Fibroblast of lung (primary cell): Measurements from ENCODE around the gene OR2G3. TPM values are rescaled to one million over a fixed set of nuclear protein-coding genes. Genes with fewer than 3 reads are reported as not detected.

Experiments used
- DNase-seq, 2 donors: peaks; one replicate each; pipeline versions ENCODE4 v3.0.0 to v3.0.0-alpha.2; 2010; ENCODE audit warnings: low read depth in 2 of 2
- H2AFZ ChIP-seq: 2 replicates; pipeline ENCODE4 v1.5.1; 2012; ENCODE audit warnings: low read length, control low read depth, inconsistent platforms
- H3K27ac ChIP-seq: 2 replicates; pipeline ENCODE4 v1.5.1; 2011; ENCODE audit warnings: low read length, control low read depth; ENCODE audit not compliant: insufficient read depth
- H3K27me3 ChIP-seq: 2 replicates; pipeline ENCODE4 v1.5.1; 2011; ENCODE audit warnings: mild to moderate bottlenecking, low read length; ENCODE audit not compliant: control insufficient read depth, insufficient read depth
- H3K36me3 ChIP-seq: 2 replicates; pipeline ENCODE4 v1.5.1; 2011; ENCODE audit warnings: low read length; ENCODE audit not compliant: control insufficient read depth, insufficient read depth
- H3K4me1 ChIP-seq: 2 replicates; pipeline ENCODE4 v1.5.1; 2011; ENCODE audit warnings: low read length; ENCODE audit not compliant: control insufficient read depth, insufficient read depth; ENCODE audit errors: extremely low read depth
- H3K4me2 ChIP-seq: 2 replicates; pipeline ENCODE4 v1.5.1; 2011; ENCODE audit warnings: low read length, control low read depth; ENCODE audit not compliant: insufficient read depth; ENCODE audit errors: extremely low read depth
- H3K4me3 ChIP-seq, 4 experiments: fragments of 200-600 bp in 1 of 4; sonication (generic) in 1 of 4; replicated peaks in 1 of 4; 2 replicates each; pipeline ENCODE4 v1.5.1; 2011 to 2016; ENCODE audit warnings: low read length in 4 of 4, low read depth in 3 of 4, mild to moderate bottlenecking in 3 of 4, control low read depth in 2 of 4, inconsistent platforms in 1 of 4, mixed read lengths in 1 of 4; ENCODE audit not compliant: insufficient read depth in 1 of 4; ENCODE audit errors: control extremely low read depth in 1 of 4
- H3K79me2 ChIP-seq: 2 replicates; pipeline ENCODE4 v1.5.1; 2012; ENCODE audit warnings: mild to moderate bottlenecking, low read length, inconsistent platforms; ENCODE audit not compliant: control insufficient read depth, insufficient read depth
- H3K9ac ChIP-seq: 2 replicates; pipeline ENCODE4 v1.5.1; 2011; ENCODE audit warnings: mild to moderate bottlenecking, low read length, control low read depth; ENCODE audit not compliant: insufficient read depth
- H3K9me3 ChIP-seq: 2 replicates; pipeline ENCODE4 v1.5.1; 2012; ENCODE audit warnings: low read depth, low read length; ENCODE audit not compliant: control insufficient read depth, insufficient read depth
- H4K20me1 ChIP-seq: 2 replicates; pipeline ENCODE4 v1.5.1; 2011; ENCODE audit warnings: low read length; ENCODE audit not compliant: control insufficient read depth, insufficient read depth; ENCODE audit errors: extremely low read depth
- EZH2 ChIP-seq: IDR thresholded peaks from 2 replicates; pipeline ENCODE4 v1.5.1; 2012; ENCODE audit warnings: low read length, control low read depth, mild to moderate bottlenecking; ENCODE audit errors: missing control alignments
- polyA plus RNA-seq, 2 donors: library from polyadenylated mRNA; depleted of rRNA in 1 of 2; stranded (reverse) in 1 of 2; unstranded in 1 of 2; fragments of >200 nt; gene quantifications; 2 replicates each; pipeline ENCODE4 v1.2.1, GENCODE V29; 2011 to 2012; ENCODE audit warnings: missing spikeins in 1 of 2
- total RNA-seq: library from RNA; depleted of rRNA; stranded (reverse); fragments of >200 nt; gene quantifications from 2 replicates; pipeline ENCODE4 v1.2.1, GENCODE V29; 2014
- TF ChIP-seq, protein P1 (sequence below), 2 donors: IDR thresholded peaks in 1 of 2; conservative IDR thresholded peaks in 1 of 2; 1 replicate in 1 of 2; 2 replicates in 1 of 2; pipeline ENCODE4 v1.5.1; 2011 to 2012; ENCODE audit warnings: low read length in 2 of 2, control low read depth in 1 of 2, inconsistent platforms in 1 of 2, low read depth in 1 of 2, mild to moderate bottlenecking in 1 of 2

Gene OR2G3
- total and polyA plus RNA-seq, 2 donors (not counting 1 experiment from before 2014, with no cell fraction given), result not detected

GRCh38 chr1:247576514-247576913 is 28.9 kb upstream of the OR2G3 start:
- Histone ChIP-seq H3K4me2 (no peak overlapping the region), H3K4me1 (no peaks in the 10 kb centered on the region), H3K9ac (no peak overlapping the region), H3K9me3 (no peaks in the 10 kb centered on the region), H3K79me2 (no peaks in the 10 kb centered on the region), H3K4me3 (no peak overlapping the region), H3K36me3 (no peaks in the 10 kb centered on the region), H2AFZ (no peak overlapping the region), H3K27me3 (no peaks in the 10 kb centered on the region), H3K27ac (no peak overlapping the region), H4K20me1 (no peaks in the 10 kb centered on the region)
- DNase-seq, result no peak
- TF ChIP-seq, protein P1, sequence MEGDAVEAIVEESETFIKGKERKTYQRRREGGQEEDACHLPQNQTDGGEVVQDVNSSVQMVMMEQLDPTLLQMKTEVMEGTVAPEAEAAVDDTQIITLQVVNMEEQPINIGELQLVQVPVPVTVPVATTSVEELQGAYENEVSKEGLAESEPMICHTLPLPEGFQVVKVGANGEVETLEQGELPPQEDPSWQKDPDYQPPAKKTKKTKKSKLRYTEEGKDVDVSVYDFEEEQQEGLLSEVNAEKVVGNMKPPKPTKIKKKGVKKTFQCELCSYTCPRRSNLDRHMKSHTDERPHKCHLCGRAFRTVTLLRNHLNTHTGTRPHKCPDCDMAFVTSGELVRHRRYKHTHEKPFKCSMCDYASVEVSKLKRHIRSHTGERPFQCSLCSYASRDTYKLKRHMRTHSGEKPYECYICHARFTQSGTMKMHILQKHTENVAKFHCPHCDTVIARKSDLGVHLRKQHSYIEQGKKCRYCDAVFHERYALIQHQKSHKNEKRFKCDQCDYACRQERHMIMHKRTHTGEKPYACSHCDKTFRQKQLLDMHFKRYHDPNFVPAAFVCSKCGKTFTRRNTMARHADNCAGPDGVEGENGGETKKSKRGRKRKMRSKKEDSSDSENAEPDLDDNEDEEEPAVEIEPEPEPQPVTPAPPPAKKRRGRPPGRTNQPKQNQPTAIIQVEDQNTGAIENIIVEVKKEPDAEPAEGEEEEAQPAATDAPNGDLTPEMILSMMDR (conservative IDR thresholded peaks at IDR 0.05 in 1 of 2, IDR thresholded peaks at IDR 0.05 in 1 of 2; ENCODE audit: low read depth in 1 of 2, low read length in 2 of 2), result no peak
- no peak for TF ChIP-seq EZH2

- no peak overlapping the region for H3K4me2 ChIP-seq
- no peak for TF ChIP-seq EZH2
- TF ChIP-seq, protein P1 (conservative IDR thresholded peaks at IDR 0.05 in 1 of 2, IDR thresholded peaks at IDR 0.05 in 1 of 2; ENCODE audit: low read depth in 1 of 2, low read length in 2 of 2), result no peak
- H3K9ac ChIP-seq, result no peak overlapping the region
- no peaks in the 10 kb centered on the region for H3K9me3 ChIP-seq
- H3K79me2 ChIP-seq, result no peaks in the 10 kb centered on the region
- H3K27ac ChIP-seq, result no peak overlapping the region
- no peak overlapping the region for H2AFZ ChIP-seq
- H3K4me3 ChIP-seq, result no peak overlapping the region
- DNase-seq, result no peak
- no peaks in the 10 kb centered on the region for H3K27me3 ChIP-seq
- H4K20me1 ChIP-seq, result no peaks in the 10 kb centered on the region
- H3K36me3 ChIP-seq, result no peaks in the 10 kb centered on the region
- H3K4me1 ChIP-seq, result no peaks in the 10 kb centered on the region
Observed at GRCh38 chr1:247578946-247579460, 26.4 kb upstream of the OR2G3 start.

DNA sequence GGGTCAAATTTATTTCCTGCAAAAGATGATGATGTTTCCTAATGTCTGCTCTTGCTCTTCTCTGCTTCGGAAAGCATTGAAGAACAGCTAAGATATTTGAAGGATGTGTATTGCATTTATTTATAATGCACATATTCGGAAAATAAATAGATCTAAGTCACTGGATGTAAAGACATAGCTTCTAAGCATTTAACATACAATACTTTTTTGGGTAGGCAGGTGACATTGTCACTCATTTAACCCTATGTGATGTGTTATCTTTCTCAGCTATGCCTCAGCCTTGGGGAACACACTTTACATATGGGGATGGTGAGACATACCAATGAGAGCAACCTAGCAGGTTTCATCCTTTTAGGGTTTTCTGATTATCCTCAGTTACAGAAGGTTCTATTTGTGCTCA is 17.3 kb upstream of the OR2G3 start, which contains the start of gene OR2G2:
Gene OR2G2, plus strand, starts transcription at position 301 of the 400 bp plus-strand sequence. Its CDS starts 0 bp downstream, at position 301.
- Histone ChIP-seq H3K27ac (no peak within 1 kb of the TSS), H3K79me2 (no peaks in the 10 kb centered on the region), H4K20me1 (no peaks in the 10 kb centered on the region), H3K36me3 (no peaks in the 10 kb centered on the region), H3K4me2 (no peak within 1 kb of the TSS), H3K4me1 (no peaks in the 10 kb centered on the region), H3K9ac (no peak within 1 kb of the TSS), H3K27me3 (no peaks in the 10 kb centered on the region), H3K9me3 (no peaks in the 10 kb centered on the region), H2AFZ (no peak within 1 kb of the TSS), H3K4me3 (no peak within 1 kb of the TSS)
- TF ChIP-seq, protein P1 (conservative IDR thresholded peaks at IDR 0.05 in 1 of 2, IDR thresholded peaks at IDR 0.05 in 1 of 2; ENCODE audit: low read depth in 1 of 2, low read length in 2 of 2), result no peak
- no peak for TF ChIP-seq EZH2
- DNase-seq, result no peak
